GM12878 (cell line): ENCODE measurements around the gene STAT3.

ENCODE experiments used
- ATF3 ChIP-seq: IDR thresholded peaks from 2 replicates; pipeline ENCODE4 v1.6.1; 2011; ENCODE audit warnings: low read depth, mild to moderate bottlenecking, low read length, moderate library complexity, borderline replicate concordance; ENCODE audit errors: extremely low read depth
- CBX3 ChIP-seq: fragments of 200-600 bp; sonication (generic); IDR thresholded peaks from 2 replicates; pipeline ENCODE4 v1.6.1; 2016; ENCODE audit warnings: low read depth, borderline replicate concordance
- CTCF ChIP-seq, 3 experiments: IDR thresholded peaks in 2 of 3; conservative IDR thresholded peaks in 1 of 3; 2 replicates each; pipeline ENCODE4 v1.5.1; 2011; ENCODE audit warnings: low read depth in 3 of 3, low read length in 3 of 3, mild to moderate bottlenecking in 3 of 3, control low read depth in 2 of 3, moderate library complexity in 2 of 3, inconsistent platforms in 1 of 3, mixed read lengths in 1 of 3; ENCODE audit not compliant: control insufficient read depth in 2 of 3, insufficient read depth in 1 of 3; ENCODE audit errors: extremely low read depth in 1 of 3
- EZH2 ChIP-seq: IDR thresholded peaks from 2 replicates; pipeline ENCODE4 v1.6.1; 2012; ENCODE audit warnings: low read depth, mild to moderate bottlenecking, control low read depth, inconsistent platforms, low read length, borderline replicate concordance; ENCODE audit not compliant: control insufficient read depth
- FOXM1 ChIP-seq: IDR thresholded peaks from 2 replicates; pipeline ENCODE4 v1.6.1; 2012; ENCODE audit warnings: low read depth, mild to moderate bottlenecking, inconsistent platforms, low read length, moderate library complexity
- RFX5 ChIP-seq: IDR thresholded peaks from 2 replicates; pipeline ENCODE4 v1.6.1; 2011; ENCODE audit warnings: low read depth, low read length, improper control_type of control experiment
- USF1 ChIP-seq: IDR thresholded peaks from 2 replicates; pipeline ENCODE4 v1.6.1; 2011; ENCODE audit warnings: borderline replicate concordance, low read depth, mild to moderate bottlenecking, moderate library complexity, mixed read lengths, low read length; ENCODE audit not compliant: insufficient read depth; ENCODE audit errors: extremely low read length
- ZNF274 ChIP-seq: IDR thresholded peaks from one replicate; pipeline ENCODE4 v1.8.0; 2011; ENCODE audit not compliant: insufficient read length, insufficient read depth
- ZZZ3 ChIP-seq: IDR thresholded peaks from 2 replicates; pipeline ENCODE4 v1.6.1; 2011; ENCODE audit warnings: low read depth; ENCODE audit not compliant: control insufficient read depth, insufficient read length

- TF ChIP-seq ZNF274, result no peak
- TF ChIP-seq RFX5, result no peak
- TF ChIP-seq EZH2, result no peak
- no peak for TF ChIP-seq ZZZ3
- no peak for TF ChIP-seq CBX3
- TF ChIP-seq ATF3, result no peak
- TF ChIP-seq FOXM1, result no peak
- TF ChIP-seq CTCF (IDR thresholded peaks at IDR 0.05 in 2 of 3, conservative IDR thresholded peaks at IDR 0.05 in 1 of 3; ENCODE audit: control insufficient read depth in 2 of 3, extremely low read depth in 1 of 3, insufficient read depth in 1 of 3, low read depth in 3 of 3, low read length in 3 of 3), result no peak
- peak; percentile 11 for TF ChIP-seq USF1
Observed at GRCh38 chr17:42287305-42287976, 100.8 kb downstream of the STAT3 start.
